Measurements from ENCODE around the gene GPR78. TPM values are rescaled to one million over a fixed set of nuclear protein-coding genes. Genes with fewer than 3 reads are reported as not detected.

Gene GPR78
- total RNA-seq = not detected

DNA sequence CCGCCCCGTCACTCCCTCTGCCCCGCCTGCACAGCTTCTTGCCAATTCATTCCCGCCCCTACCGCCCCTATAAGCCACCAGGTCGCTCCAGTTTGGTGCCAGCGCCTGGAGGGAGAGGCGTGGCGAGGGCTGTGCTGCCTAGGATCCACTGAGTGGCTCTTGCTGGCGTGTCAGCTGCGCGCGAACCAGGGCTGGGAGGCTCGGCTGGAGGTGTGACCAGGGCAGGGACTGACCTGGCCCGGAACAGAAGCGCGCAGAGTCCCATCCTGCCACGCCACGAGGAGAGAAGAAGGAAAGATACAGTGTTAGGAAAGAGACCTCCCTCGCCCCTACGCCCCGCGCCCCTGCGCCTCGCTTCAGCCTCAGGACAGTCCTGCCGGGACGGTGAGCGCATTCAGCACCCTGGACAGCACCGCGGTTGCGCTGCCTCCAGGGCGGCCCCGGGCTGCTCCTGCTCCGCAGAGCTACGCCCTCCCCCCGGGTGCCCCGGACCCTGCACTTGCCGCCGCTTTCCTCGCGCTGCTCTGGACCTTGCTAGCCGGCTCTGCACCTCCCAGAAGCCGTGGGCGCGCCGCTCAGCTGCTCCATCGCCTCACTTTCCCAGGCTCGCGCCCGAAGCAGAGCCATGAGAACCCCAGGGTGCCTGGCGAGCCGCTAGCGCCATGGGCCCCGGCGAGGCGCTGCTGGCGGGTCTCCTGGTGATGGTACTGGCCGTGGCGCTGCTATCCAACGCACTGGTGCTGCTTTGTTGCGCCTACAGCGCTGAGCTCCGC lies at the start of gene GPR78:
GPR78 (plus strand) TSS at position 72 of the 773 bp plus-strand sequence; CDS start at position 663, 591 bp downstream.
- Mint-ChIP-seq H3K9me3 (no peaks in the 10 kb centered on the region), H3K27me3 (peaks cover 26% of the 10 kb centered on the region), H3K4me1 (no peaks in the 10 kb centered on the region), H3K4me3 (no peak within 1 kb of the TSS), H3K27ac (no peak within 1 kb of the TSS), H3K36me3 (ENCODE audit: low read depth) (no peaks in the 10 kb centered on the region)
- ATAC-seq (replicated peaks) = peak; percentile 67

DNA sequence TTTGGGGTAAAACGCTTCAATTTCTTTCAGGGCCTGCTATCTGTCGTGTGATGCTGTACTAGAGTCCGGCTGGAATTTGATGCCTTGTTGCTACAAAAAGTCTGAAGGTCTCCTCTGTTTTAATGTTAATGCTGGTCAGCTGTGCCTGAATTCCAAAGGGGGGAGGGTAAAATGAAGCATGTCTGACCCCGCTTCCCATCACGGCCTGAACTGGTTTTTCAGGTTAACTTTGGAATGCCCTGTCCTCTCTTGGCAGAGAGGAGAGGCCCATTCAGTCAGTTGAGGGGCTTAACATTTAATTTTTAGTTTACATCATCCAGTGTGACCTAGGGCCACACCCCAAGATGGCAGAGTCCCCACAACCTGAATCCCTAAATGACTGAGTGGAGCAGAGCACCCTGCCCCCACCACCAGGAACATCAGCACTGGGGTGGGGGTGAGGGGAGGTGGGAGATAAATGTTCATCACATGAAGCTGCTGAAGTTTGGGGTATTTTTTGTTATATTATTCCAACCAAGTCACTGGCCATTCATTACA lies 47.9 kb upstream of the GPR78 start:
- no peaks in the 10 kb centered on the region for H3K4me1 Mint-ChIP-seq
- H3K27ac Mint-ChIP-seq = no peak overlapping the region
- no peak for ATAC-seq (replicated peaks)
- H3K36me3 Mint-ChIP-seq (ENCODE audit: low read depth) = no peaks in the 10 kb centered on the region
- H3K9me3 Mint-ChIP-seq = no peaks in the 10 kb centered on the region
- H3K27me3 Mint-ChIP-seq = peaks cover 4% of the 10 kb centered on the region
- H3K4me3 Mint-ChIP-seq = no peak overlapping the region

GRCh38 chr4:8533274-8533865 lies 46.8 kb upstream of the GPR78 start:
- H3K4me1 Mint-ChIP-seq = no peaks in the 10 kb centered on the region
- H3K27ac Mint-ChIP-seq = peak overlapping the region; percentile 34
- H3K9me3 Mint-ChIP-seq = no peaks in the 10 kb centered on the region
- no peak for ATAC-seq (replicated peaks)
- H3K27me3 Mint-ChIP-seq = peaks cover 4% of the 10 kb centered on the region
- H3K4me3 Mint-ChIP-seq = no peak overlapping the region
- no peaks in the 10 kb centered on the region for H3K36me3 Mint-ChIP-seq (ENCODE audit: low read depth)

- Mint-ChIP-seq H3K27me3 (peaks cover 4% of the 10 kb centered on the region), H3K36me3 (ENCODE audit: low read depth) (no peaks in the 10 kb centered on the region), H3K4me1 (no peaks in the 10 kb centered on the region), H3K9me3 (no peaks in the 10 kb centered on the region), H3K27ac (peak overlapping the region; percentile 34), H3K4me3 (no peak overlapping the region)
- ATAC-seq (replicated peaks) = peak; percentile 66
Measured at GRCh38 chr4:8534129-8534528, 46.1 kb upstream of the GPR78 start.

DNA sequence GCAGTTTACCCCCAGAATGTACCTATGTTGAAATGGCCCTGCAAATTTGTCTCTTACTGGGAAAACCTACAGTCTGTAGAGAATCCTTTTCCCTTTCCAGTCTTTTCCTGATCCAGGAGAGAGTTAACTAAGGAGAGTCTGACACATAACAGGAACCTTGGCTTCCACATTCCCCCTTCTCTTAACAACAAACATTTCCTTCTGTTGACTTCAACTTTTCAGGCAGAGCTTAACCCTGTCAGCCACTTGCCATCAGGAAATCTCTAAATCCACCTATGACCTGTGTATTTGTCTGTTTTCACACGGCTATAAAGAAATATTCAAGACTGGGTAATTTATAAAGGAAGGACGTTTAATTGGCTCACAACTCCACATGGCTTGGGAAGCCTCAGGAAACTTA lies 45.6 kb upstream of the GPR78 start:
- Mint-ChIP-seq H3K4me1 (no peaks in the 10 kb centered on the region), H3K27ac (peak overlapping the region; percentile 34), H3K9me3 (no peaks in the 10 kb centered on the region), H3K27me3 (peaks cover 4% of the 10 kb centered on the region), H3K36me3 (ENCODE audit: low read depth) (no peaks in the 10 kb centered on the region), H3K4me3 (no peak overlapping the region)
- ATAC-seq (replicated peaks) = no peak

DNA sequence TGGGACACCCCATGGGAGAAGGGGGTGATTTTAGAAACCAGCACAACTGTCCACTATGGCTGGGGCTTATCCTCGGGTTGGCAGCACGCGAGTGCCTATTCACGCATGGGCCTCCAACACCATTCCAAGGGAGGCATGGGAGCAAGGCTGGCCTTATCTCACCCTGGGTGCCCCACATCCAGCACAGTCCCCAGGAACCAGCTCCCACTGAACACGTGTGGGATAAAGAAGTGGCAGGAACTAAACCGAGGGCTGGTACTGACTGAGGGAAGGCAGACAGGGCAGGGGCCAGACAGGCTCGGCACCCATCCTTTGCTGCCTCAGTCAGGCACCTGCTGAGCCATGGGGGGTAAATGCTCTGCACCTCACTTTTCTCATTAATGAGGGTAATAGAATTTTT lies 43.7 kb upstream of the GPR78 start:
- Mint-ChIP-seq H3K4me3 (no peak overlapping the region), H3K27me3 (peaks cover 4% of the 10 kb centered on the region), H3K9me3 (no peaks in the 10 kb centered on the region), H3K4me1 (no peaks in the 10 kb centered on the region), H3K27ac (no peak overlapping the region), H3K36me3 (ENCODE audit: low read depth) (no peaks in the 10 kb centered on the region)
- no peak for ATAC-seq (replicated peaks)

GRCh38 chr4:8537041-8537461 lies 43.1 kb upstream of the GPR78 start:
- no peak for ATAC-seq (replicated peaks)
- Mint-ChIP-seq H3K4me1 (no peaks in the 10 kb centered on the region), H3K9me3 (no peaks in the 10 kb centered on the region), H3K27ac (no peak overlapping the region), H3K36me3 (ENCODE audit: low read depth) (no peaks in the 10 kb centered on the region), H3K27me3 (no peaks in the 10 kb centered on the region), H3K4me3 (no peak overlapping the region)

GRCh38 chr4:8538076-8538702 lies 42.0 kb upstream of the GPR78 start:
- Mint-ChIP-seq H3K27ac (peak overlapping the region; percentile 57), H3K9me3 (no peaks in the 10 kb centered on the region), H3K4me3 (peak overlapping the region; percentile 8), H3K36me3 (ENCODE audit: low read depth) (no peaks in the 10 kb centered on the region), H3K4me1 (no peaks in the 10 kb centered on the region), H3K27me3 (no peaks in the 10 kb centered on the region)
- no peak for ATAC-seq (replicated peaks)

DNA sequence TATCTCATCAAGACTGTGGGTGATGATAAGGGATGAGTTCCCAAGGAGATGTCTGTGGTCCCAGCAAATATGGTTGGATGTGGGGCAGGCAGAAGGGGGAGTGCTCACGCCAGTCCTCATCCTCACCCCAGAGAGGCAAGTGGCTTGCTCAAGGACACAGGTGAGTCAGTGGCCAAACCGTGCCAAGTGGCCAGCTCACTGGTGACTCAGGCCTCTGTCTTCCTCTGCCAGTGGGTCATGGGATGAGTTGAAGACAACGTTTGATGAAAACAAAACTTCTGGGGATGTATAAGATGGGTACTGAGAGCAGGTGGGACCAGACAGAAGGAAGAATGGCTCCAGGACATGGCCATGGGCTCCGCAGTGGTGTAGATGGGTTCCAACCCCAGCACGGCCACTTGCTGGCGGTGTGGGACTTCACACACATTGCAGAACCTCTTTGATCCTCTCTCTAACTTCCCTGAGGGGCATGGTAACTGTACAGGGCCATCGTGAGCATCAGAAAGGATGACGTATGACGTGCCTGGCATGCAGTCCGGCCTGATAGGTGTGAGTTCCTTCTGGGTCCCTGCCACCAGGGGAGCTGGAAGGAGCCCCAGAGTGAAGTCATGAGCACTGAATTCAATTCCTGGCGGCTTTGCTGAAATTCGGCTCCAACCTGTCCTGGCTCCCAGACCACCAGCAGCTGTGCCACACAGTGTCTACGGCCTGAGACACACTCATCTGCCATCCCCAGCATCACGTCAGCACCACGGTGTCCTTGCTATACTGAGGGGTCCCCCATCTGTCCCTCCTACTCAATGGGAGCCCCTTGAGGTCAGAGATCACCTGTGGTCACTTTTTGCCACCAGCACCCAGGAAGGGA lies 41.3 kb upstream of the GPR78 start:
- peak; percentile 18 for ATAC-seq (replicated peaks)
- peak overlapping the region; percentile 77 for H3K27ac Mint-ChIP-seq
- H3K4me3 Mint-ChIP-seq = peak overlapping the region; percentile 57
- H3K4me1 Mint-ChIP-seq = no peaks in the 10 kb centered on the region
- H3K27me3 Mint-ChIP-seq = no peaks in the 10 kb centered on the region
- H3K36me3 Mint-ChIP-seq (ENCODE audit: low read depth) = no peaks in the 10 kb centered on the region
- no peaks in the 10 kb centered on the region for H3K9me3 Mint-ChIP-seq

DNA sequence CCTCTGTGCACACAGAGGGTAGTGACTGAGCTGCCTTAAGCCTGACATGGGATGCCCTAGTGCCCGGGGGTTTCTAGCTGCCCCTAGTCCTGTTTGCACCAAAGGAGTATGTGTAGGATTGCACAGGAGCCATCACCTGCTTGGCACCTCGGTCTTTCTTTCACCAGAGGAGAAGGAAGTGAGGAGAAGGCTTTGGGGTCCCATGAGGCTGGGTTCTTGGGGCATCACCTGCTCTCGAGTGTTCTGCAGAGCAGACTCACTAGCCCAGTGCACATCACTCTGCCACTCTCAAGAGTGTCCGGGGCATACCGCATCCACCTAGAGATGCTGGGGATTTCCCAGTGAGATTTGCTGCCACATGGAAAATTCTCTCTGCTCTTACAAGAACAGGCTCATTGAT lies 40.5 kb upstream of the GPR78 start:
- peak; percentile 71 for ATAC-seq (replicated peaks)
- Mint-ChIP-seq H3K36me3 (ENCODE audit: low read depth) (no peaks in the 10 kb centered on the region), H3K4me3 (peak overlapping the region; percentile 57), H3K27me3 (no peaks in the 10 kb centered on the region), H3K27ac (peak overlapping the region; percentile 77), H3K4me1 (no peaks in the 10 kb centered on the region), H3K9me3 (no peaks in the 10 kb centered on the region)

GRCh38 chr4:8540072-8540471 lies 40.1 kb upstream of the GPR78 start:
- Mint-ChIP-seq H3K36me3 (ENCODE audit: low read depth) (no peaks in the 10 kb centered on the region), H3K4me1 (no peaks in the 10 kb centered on the region), H3K27ac (peak overlapping the region; percentile 77), H3K9me3 (no peaks in the 10 kb centered on the region), H3K27me3 (no peaks in the 10 kb centered on the region), H3K4me3 (peak overlapping the region; percentile 57)
- peak; percentile 88 for ATAC-seq (replicated peaks)

- no peaks in the 10 kb centered on the region for H3K36me3 Mint-ChIP-seq (ENCODE audit: low read depth)
- peak overlapping the region; percentile 57 for H3K4me3 Mint-ChIP-seq
- no peaks in the 10 kb centered on the region for H3K4me1 Mint-ChIP-seq
- ATAC-seq (replicated peaks) = no peak
- H3K9me3 Mint-ChIP-seq = no peaks in the 10 kb centered on the region
- H3K27ac Mint-ChIP-seq = no peak overlapping the region
- no peaks in the 10 kb centered on the region for H3K27me3 Mint-ChIP-seq
Measured at GRCh38 chr4:8540586-8540985, 39.6 kb upstream of the GPR78 start.

- ATAC-seq (replicated peaks) = no peak
- no peaks in the 10 kb centered on the region for H3K27me3 Mint-ChIP-seq
- H3K36me3 Mint-ChIP-seq (ENCODE audit: low read depth) = no peaks in the 10 kb centered on the region
- no peak overlapping the region for H3K27ac Mint-ChIP-seq
- no peak overlapping the region for H3K4me3 Mint-ChIP-seq
- H3K4me1 Mint-ChIP-seq = no peaks in the 10 kb centered on the region
- no peaks in the 10 kb centered on the region for H3K9me3 Mint-ChIP-seq
Measured at GRCh38 chr4:8540991-8541390, 39.2 kb upstream of the GPR78 start.

All from activated T-helper 17 cell treated with anti-CD3 and anti-CD28 coated beads, Interleukin-2, amount 50 U/mL, for 72 hours (primary cell).